GM12873 (cell line): ENCODE measurements around the gene STIM1.

Source experiments
- CTCF ChIP-seq: IDR thresholded peaks from 2 replicates; pipeline ENCODE4 v1.5.1; 2012; ENCODE audit warnings: low read depth, mild to moderate bottlenecking, moderate library complexity, low read length, control low read depth; ENCODE audit not compliant: insufficient read depth; ENCODE audit errors: missing control alignments

Gene STIM1

GRCh38 chr11:3939651-3940190 lies 84.3 kb downstream of the STIM1 start:
- TF ChIP-seq CTCF = no peak

DNA sequence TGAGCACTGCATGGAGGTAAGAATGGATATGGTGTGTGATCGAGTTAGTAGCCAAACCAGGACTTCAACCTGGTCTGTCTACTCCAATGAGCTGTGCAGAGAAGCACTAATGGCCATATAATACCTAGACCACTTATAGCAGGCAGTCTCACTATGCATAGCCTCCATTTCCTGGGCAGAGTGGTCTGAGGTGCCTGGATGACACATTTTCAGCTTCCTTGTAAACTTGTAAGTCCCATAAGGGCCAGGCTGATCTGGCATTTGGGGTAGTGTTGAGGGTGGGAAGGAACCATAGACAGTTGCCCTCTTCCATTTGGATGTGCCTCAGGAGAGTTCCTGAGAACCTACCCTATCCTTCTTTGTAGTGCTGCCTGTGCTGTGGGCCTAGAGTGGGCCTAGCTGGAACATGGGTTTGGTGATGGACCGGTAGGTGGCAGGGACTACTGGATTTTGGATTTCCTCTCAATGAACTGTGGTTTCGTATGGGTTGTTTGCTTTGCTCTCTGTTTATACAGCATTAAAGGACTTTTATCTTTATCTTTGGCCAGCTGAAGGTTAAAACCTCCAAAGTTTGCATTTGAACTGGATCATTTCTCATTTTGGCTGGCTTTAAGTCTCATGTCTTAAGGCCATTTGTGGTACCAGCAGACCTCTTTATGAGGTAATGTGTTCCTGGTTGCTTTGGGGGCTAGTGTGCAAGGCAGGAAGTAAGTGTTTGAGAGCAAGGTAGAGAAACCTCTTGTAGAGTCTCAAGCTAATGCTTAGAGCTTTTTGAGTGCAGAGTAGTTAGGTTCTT lies 86.9 kb downstream of the STIM1 start:
- no peak for TF ChIP-seq CTCF

- no peak for TF ChIP-seq CTCF
These were observed 87.6 kb downstream of the STIM1 start for GRCh38 chr11:3942956-3943497.

DNA sequence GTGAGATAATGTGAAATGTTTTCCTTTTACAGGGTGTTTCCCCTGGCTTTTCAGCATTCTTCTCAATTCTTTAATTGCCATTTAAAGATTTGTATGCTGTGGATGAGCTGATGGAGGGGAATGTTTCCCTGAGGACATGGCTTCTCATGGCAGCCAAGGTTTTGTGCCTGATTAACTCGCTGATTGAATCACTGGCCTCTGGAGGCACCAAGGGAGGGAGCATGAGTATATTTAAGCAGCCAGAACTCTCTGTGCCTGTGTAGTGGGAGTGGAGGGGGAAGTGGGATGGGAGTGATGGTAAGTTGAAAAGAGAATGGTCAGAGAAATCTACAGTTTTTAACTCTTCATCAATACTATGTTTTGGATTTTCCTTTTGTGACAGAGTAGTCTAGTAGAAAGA lies 88.7 kb downstream of the STIM1 start:
- no peak for TF ChIP-seq CTCF

GRCh38 chr11:3946455-3947017 lies 91.1 kb downstream of the STIM1 start:
- no peak for TF ChIP-seq CTCF

DNA sequence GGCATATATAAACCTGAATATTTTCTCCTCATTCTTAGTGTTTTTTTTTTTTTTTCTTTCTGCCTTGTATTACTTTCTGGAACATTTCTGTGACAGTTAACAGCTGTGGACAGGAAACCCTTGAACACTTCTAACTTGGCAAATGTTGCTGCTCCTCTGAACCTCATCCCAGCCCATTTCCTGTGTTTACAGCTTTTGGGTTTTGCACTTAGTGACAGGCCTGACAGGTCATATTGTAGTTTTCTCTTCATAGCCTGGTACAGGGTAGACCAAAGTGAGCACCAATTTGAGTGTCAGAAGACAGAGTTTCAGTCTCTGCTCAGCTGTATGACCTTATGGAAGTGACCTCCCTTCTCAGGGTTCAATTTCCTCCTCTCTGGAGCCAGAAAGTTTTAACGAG lies 91.6 kb downstream of the STIM1 start:
- no peak for TF ChIP-seq CTCF

GRCh38 chr11:3949125-3949524 lies 93.7 kb downstream of the STIM1 start:
- no peak for TF ChIP-seq CTCF
